ENCODE measurements around the gene KANSL1. TPM values are rescaled to one million over a fixed set of nuclear protein-coding genes. Genes with fewer than 3 reads are reported as not detected.

The KANSL1 gene
- total and polyA plus RNA-seq, 9 of the 15 experiments (the other 6 are each of a cell fraction or from before 2014, with no cell fraction given): 3.6 to 55.4 (median 31.8) TPM

GRCh38 chr17:46212634-46213435 lies 19.6 kb upstream of the KANSL1 start:
- CTCF ChIA-PET (ENCODE audit: low intra/inter-chr PET ratio): interaction anchor here (0.6 to 2.9 kb wide), 7 partner anchors 19 to 615 kb away, joined by 3 to 24 read pairs (median 5); partner anchors contain the start of gene KANSL1
- TF ChIP-seq ZNF24 (IDR thresholded peaks at IDR 0.05) (no peak), NR4A1 (CRISPR knock-in tag; IDR thresholded peaks at IDR 0.05) (no peak), NR4A1 (tag; IDR thresholded peaks at IDR 0.05) (no peak), POLR2AphosphoS2 (IDR thresholded peaks at IDR 0.05; ENCODE audit: low read length) (no peak), KDM5B (IDR thresholded peaks at IDR 0.05; ENCODE audit: insufficient replicate concordance, low read depth, low read length) (no peak), RB1 (IDR thresholded peaks at IDR 0.05; ENCODE audit: low read depth) (no peak), PCBP2 (IDR thresholded peaks at IDR 0.05; ENCODE audit: low read depth, low read length, poor library complexity, severe bottlenecking) (no peak), CSDE1 (IDR thresholded peaks at IDR 0.05) (0 out of 4 replicates have a peak, but pooled peaks of 1 of the 2 experiments have one; percentile 30), TEAD4 (IDR thresholded peaks at IDR 0.05; ENCODE audit: low read length) (peak; percentile 40; the same call in 1 of the 2 replicates), TEAD4 (CRISPR knock-in tag; IDR thresholded peaks at IDR 0.05; ENCODE audit: borderline replicate concordance) (no peak), GABPB2 (CRISPR knock-in tag; conservative IDR thresholded peaks at IDR 0.05) (no peak), SRSF7 (optimal IDR thresholded peaks at IDR 0.05; ENCODE audit: low read depth, low read length) (no peak), ZNF384 (IDR thresholded peaks at IDR 0.05; ENCODE audit: low read depth, low read length) (peak; percentile 94)

More at GRCh38 chr17:46212634-46213435, 19.6 kb upstream of the KANSL1 start:
- POLR2A ChIA-PET: interaction anchor here (0.6 to 1.0 kb wide), 6 partner anchors 11 to 185 kb away, joined by 3 to 9 read pairs (median 4); partner anchors contain the start of gene KANSL1
- no peak overlapping the region for H2AFZ ChIP-seq (ENCODE audit: low read depth, low read length)
- no peaks in the 10 kb centered on the region for H4K20me1 ChIP-seq (replicated peaks; ENCODE audit: control insufficient read depth, insufficient read depth, low read length)
- no peak overlapping the region for H3K27ac ChIP-seq (ENCODE audit: extremely low read depth, low read depth, low read length)
- no peaks in the 10 kb centered on the region for H3K9me1 ChIP-seq (ENCODE audit: control insufficient read depth, insufficient read depth, low read length)
- peak; percentile 93 for ATAC-seq
- TSS peak; percentile 22 for BruUV-seq (replicated peaks)
- no peak overlapping the region for H3K4me2 ChIP-seq (ENCODE audit: insufficient read depth, low read length)
- in situ Hi-C loops (cut with MboI) (no loop called here), intact Hi-C loops (cut with micrococcal nuclease) (loop anchor here (2.0 to 5.0 kb wide), 3 partner anchors 18 to 210 kb away; no protein-coding TSS in a partner anchor)
- H3K36me3 ChIP-seq (ENCODE audit: control insufficient read depth, insufficient read depth, low read length): peaks cover 33% of the 10 kb centered on the region
- 43% methylated on average over 11 of the region's 11 CpGs for WGBS (ENCODE audit: insufficient coverage, low coverage, missing lambda C conversion rate)
- no peaks in the 10 kb centered on the region for H3K9me3 ChIP-seq (replicated peaks; ENCODE audit: control insufficient read depth, insufficient read depth, low read depth, low read length)
- peak; percentile 86 for FAIRE-seq
- H3K4me3 ChIP-seq: no peak overlapping the region
- DNase-seq (ENCODE audit: extremely low read depth in 1 of 4, low spot score in 3 of 4): peak; percentile 64 to 82 (median 68)
- H3K79me2 ChIP-seq (ENCODE audit: control insufficient read depth, insufficient read depth, low read length): peaks cover 19% of the 10 kb centered on the region; the same call in 2 of the 3 replicates
- H3K27me3 ChIP-seq (ENCODE audit: control insufficient read depth in 2 of 2, insufficient read depth in 2 of 2, low read length in 2 of 2): no peaks in the 10 kb centered on the region
- H3K4me1 ChIP-seq (replicated peaks in 1 of 2; ENCODE audit: control insufficient read depth in 2 of 2, insufficient read depth in 2 of 2, low read length in 2 of 2): peaks cover 0 to 4% of the 10 kb centered on the region in 2 experiments; a peak in 1 of 5 replicates
- no peak overlapping the region for H3K9ac ChIP-seq (ENCODE audit: insufficient read depth in 1 of 2, low read depth in 2 of 2, low read length in 2 of 2)

All from K562 (cell line).